NCI-H1417 treated with DMSO at 0.1 percent for 48 hours (cell line): ENCODE measurements around the gene CACHD1.

Experiments used
- DNase-seq: peaks from one replicate; lab custom pipeline; 2025; lab: John Stamatoyannopoulos, UW

CACHD1 gene

DNA sequence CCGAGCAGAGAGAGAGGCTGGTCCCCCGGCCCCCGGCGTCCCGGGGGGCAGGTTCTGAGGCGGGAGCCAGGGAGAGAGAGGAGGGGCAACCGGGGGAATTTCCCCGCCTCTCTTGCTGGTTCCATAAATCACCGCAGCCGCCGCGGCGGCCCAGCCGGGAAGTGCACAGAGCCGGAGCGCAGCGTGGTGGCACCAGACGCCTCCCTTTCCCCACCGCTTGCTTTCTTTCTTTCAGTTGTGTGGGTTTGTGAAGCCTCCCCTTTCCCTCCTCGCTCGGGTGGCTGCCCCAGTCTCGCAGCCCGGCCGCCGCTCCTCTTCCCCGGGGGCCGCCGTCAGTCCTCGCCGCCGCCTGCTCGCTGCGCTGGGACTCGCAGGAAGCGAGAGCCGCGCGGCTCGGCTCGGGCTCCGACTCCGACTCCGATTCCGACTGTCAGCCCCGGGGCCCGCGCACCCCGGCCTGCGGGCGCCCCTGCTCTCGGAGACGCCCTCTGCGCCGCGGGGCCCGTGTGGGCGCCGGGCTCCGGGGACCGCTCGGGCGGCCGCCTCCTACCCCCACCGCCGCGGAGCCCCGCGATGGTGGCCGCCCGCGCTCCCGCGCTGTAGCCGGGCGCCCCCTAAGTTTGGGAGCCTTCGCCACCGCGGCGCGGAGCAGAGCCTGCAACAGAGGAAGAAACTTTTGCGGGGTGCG is at the start of gene CACHD1:
Gene CACHD1, plus strand, starts transcription at position 153 of the 688 bp plus-strand sequence. CDS start 616 bp downstream, outside the sequence.
- no peak for DNase-seq

DNA sequence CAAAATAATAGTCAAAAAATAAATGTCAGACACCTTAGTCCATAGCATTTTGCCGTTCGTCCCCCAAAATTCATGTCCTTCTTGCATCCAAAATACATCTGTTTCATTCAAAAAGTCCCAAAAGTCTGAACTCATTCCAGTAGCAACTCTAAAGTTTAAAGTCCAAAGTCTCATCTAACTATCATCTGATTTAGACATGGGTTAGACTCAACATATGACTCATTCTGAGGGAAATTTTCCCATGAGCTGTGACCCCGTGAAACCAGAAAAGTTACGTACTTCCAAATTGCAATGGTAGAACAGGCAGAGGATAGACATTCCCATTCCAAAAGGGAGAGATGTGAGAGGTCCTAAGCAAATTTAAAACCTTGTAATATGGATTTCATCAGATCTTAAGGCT is 48.6 kb upstream of the CACHD1 start:
- DNase-seq = no peak

DNA sequence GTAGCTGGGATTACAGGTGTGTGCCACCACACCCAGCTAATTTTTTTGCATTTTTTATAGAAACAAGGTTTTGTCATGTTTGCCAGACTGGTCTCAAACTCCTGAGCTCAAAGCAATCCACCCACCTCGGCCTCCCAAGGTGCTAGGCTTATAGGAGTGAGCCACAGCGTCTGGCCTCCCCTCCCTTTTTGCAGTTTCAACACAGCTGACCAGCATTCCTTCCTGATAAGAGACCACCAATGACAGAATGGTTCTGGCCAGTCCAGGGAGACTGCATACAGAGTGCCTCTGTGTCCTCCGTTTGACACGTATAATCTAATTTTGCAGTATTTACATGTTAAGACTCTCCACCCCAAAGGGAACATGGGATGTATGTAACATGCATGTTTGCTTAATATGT is 46.4 kb upstream of the CACHD1 start:
- no peak for DNase-seq

DNA sequence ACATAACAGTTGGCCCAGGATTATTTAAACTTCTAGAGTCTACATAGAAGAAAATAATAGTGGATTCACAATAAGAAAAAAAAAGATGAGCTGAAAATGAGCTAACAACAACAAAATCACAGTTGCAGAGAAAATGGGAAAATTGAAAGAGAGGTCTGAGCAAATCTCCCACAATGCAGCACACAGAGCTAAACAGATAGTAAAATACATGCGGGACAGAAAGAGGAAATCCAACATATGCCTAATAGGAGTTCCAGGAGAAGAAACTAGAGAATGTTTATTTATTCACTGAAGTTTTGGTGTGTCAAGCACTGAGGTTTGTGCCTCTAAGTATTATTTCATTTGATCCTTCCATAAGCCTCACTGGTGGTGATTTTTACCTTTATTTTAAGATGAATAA is 45.5 kb upstream of the CACHD1 start:
- DNase-seq = no peak

DNA sequence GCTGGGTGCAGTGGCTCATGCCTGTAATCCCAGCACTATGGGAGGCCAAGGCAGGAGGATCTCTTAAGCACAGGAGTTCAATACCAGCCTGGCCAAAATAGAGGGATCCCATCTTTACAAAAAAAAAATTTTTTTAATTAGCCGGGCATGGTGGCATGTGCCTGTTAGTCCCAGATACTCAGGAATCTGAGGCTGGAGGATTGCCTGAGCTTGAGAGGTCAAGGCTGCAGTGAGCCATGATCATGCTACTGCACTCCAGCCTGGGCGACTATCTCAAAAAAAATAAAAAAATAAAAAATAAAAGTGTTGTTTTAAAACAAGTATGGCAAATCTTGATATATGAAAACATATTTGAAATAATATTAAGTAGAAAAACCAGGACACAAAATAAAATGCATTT is 44.4 kb upstream of the CACHD1 start:
- no peak for DNase-seq

DNA sequence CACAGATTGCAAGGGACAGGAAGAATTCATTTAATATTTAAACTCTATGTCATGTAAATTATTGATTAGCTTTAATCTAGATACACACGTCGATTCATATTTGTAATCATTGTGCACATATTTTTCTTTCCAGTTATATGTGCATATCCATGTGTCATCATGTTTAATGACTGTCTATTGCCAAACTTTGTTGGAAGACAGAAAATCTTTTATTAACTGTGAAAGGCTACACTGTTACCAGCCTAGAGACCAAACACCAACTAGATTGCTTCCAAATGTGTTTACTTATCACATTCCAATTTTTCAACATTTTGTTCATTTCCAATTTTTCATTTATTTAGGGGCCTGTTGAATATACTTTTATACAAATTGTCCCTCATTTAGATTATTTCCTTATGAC is 43.2 kb upstream of the CACHD1 start:
- DNase-seq = no peak

DNA sequence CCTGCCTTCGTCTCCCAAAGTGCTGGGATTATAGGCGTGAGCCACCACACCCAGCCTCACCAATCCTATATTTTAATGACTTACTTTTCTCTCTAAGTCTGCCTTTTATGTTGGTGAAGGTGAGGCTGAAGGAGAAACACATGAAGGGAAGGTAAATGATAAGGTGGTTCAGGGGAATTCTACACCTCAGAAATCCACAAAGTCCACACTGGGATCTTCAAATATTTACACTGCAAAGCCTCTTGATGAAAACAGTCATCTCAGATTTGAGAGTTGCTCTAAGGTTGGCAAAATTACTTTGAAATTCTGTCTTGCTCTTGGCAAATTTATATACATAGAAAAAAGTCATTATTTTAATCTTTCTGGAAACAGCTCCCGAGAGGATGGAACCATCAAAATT is 42.0 kb upstream of the CACHD1 start:
- no peak for DNase-seq

DNA sequence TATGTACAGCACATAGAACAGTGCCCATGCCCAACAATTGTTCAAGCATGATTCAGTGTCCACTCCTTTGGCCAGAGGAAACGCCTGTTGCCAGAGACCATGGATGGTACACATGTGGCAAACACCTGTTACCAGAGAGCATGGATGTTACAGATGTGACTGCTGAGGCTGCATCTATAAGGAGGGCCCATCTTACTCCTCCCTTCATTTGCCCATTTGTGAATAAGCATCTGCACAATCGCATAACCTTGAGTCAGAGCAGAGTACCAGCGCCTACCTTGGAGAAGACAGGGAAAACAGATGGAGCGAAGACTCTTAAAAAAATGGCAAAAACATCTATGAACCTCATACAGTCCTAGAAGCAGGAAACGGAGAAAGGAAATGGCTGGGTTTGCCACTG is 36.6 kb upstream of the CACHD1 start:
- no peak for DNase-seq

DNA sequence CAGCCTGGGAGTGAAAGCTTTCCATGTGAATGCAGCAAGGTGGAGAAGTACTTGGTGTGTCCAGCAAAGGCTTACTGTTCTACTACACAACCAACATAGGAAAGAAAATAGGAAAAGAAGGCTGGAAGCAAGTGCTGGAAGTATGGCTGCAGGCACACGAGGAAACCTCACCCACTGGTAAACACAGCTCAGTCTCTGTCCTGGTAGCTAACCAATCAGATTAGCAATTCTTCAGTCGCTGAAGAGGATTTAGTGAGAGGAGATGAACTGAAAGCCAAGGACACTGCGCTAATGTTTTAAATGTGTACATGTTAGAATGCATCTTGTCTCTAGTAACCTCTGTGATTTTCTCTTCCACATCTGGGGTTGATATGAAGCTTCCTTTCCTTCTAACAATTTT is 36.2 kb upstream of the CACHD1 start:
- DNase-seq = no peak

DNA sequence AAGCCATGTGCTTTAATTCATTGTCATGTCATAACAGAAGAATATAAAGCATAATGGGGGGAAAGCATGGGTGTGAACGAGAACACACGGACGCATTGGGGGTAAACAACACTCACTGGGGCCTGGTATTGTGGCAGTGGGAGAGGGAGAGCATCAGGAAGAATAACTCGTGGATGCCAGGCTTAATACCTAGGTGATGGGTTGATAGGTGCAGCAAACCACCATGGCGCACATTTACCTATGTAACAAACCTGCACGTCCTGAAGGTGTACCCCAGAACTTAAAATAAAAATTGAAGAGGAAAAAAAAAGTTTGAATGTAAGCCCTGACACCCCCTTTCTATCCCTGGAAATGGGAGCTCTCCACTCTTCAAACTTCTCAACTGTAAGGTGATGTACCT is 34.9 kb upstream of the CACHD1 start:
- DNase-seq = no peak

DNA sequence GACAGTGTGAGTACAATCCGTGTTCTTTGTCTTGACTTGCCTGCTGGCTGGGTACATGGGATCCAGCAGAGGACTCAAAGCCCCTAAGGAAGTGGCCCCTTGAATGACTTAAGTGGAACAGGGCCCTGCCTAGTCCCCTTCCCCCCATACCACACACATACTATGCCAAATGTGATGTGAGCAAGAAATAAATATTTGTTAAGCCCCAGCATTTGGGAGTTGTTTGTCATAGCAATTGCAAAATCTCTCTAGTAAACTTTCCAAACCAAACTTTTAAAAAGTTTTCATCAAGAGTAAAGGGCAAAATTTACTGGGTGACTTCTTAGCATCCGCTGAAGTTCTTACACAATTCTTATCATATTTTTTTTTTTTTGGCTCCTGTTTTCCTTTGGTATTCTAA is 32.5 kb upstream of the CACHD1 start:
- no peak for DNase-seq

DNA sequence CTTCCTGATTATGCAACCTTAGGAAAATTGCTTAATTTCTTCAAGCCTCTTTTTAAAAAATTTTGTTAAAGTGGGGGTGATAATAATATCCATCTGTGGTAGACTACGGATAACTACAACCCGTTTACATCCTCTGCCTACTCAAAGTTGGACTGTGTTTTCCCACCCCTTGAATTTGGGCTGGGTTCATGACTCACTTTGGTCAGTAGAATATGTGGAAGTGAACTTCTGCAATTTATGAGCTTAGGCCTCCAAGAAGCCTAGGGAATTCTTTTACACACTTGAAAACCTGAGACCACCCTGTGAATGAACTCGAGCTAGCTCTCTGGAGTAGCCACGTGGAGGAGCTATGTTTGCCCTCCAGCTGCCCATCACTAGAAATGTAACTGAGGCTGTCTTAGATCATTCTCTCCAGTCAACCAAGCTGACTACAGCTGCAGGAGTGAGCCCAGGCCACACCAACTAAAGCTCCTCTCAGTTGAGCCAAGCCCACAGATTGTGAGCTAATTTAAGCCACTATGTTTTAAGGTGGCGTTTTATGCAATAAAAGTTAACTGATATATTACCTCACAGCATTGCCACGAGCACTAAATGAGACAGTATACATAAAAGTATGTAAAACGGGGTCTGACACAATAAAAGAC is 29.6 kb upstream of the CACHD1 start:
- DNase-seq = no peak

DNA sequence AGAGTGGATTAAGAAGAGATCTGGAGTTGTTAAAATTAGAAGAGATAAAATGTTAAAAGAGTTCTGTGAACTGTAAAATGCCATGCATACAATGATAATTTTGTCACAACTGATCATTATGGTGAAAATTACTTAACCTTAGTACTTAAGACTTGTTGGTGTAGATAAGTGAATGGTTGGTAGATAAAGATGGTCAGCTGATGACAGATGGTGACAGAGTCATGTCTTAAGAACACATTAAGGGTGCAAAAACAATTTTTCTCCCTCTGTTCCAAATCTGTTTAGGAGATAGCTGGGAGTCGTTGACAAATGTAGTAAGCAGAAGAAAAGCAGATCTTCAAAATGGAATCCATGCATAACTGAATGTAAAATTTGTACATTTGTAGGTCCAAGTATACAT is 18.5 kb upstream of the CACHD1 start:
- DNase-seq = no peak

DNA sequence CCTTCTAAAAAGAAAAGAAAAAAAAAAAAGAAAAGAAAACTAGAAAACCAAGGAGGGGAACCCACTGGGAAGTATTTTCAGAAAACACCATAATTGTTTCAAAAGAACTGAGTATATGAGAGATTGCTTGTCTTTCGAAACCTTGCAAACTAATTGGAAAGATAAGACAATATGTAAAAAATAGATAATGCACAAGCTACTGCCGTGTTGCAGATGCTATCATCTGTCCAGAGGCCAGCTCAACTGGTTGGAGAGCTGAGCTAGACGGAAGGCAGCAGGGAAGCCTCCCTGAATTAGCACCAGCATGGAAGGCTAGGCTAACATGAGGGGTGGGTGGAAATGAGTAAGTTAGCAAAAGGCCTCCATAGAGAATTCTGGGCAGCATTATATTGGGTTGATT is 16.2 kb upstream of the CACHD1 start:
- no peak for DNase-seq

DNA sequence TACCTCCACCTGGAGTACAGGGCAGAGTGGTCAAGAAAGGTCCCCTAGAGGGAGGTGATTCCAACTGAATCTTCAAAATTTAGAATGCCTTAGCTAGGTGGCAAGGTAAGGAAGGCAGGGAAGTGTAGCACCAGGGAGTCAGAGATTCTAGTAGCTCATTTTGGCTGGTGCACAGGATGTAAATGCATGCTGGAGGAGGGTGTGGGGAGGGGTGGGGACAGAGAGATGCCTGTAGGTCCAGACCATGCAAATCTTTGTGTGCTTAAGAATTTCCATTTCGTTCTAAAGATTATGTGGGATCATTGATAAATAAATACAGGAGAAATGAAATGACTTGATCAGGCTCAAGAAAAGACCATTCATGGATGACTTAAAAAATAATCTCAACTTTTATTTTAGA is 11.0 kb upstream of the CACHD1 start:
- no peak for DNase-seq

DNA sequence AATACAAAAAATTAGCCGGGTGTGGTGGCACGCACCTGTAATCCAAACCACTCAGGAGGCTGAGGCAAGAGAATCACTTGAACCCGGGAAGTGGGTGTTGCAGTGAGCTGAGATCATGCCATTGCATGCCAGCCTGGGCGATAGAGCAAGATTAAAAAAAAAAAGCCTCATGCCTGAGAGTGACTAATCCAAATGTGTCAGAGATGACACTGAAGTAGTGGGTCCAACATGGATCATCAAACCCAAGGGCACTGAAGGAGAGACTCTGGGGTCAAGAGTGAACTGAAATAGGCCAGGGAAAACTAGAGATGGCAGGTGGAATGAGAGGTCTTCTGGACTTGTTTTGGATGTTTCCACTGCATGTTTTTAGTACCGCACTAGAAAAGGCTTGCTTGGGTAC is 10.2 kb upstream of the CACHD1 start:
- DNase-seq = no peak

DNA sequence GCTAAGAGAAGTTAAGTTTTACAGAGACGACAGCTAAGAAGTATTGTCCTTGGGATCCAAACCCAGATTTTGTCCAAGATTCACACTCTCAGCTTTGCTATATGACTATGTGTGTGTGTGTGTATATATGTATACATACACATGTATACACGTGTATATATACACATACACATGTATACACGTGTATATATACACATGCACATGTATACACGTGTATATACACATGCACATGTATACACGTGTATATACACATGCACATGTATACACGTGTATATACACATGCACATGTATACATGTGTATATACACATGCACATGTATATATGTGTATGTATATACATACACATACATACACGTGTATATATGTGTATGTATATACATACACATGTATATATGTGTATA is 3.9 kb upstream of the CACHD1 start:
- DNase-seq = no peak

DNA sequence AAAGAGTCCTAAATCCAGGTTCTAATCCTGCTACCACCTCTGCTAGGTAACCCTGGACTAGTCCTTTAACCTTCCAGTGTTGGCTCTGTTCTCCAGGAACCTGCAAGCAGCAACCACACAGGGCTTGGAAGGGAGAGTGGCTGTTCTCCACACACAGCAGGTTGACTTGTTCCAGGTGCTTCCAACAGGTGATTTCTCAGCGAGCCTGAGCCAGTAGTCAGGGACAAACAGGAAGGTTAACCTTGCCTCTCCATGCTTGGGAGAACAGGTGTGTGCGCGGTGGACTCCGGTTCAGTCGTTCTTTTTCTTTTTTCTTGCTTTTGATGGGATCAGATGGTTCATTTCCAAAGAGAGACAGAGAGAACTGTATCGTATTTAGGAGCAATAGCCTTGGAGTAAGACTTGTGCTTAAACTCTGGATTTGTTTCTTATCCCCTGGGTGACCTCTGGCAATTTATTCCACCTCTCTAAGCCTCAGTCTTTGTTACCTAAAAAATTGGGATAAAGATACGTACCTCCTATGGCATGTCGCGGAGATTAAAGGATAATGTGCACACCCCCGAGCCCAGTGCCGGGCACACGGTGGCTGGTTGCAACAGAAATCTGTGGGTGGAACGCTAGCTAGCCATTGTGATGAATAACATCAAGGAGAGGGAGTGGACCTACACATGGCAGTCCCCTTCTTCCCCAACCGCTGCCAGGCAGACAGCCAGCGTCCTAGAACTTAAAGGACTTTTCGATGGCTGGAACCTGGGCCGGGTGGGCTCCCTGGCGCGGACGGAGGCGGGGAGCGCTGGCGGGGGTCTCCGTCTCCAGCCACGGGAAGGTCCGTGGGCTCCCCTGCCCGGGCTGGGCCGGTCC is 583 bp upstream of the CACHD1 start:
- no peak for DNase-seq

DNA sequence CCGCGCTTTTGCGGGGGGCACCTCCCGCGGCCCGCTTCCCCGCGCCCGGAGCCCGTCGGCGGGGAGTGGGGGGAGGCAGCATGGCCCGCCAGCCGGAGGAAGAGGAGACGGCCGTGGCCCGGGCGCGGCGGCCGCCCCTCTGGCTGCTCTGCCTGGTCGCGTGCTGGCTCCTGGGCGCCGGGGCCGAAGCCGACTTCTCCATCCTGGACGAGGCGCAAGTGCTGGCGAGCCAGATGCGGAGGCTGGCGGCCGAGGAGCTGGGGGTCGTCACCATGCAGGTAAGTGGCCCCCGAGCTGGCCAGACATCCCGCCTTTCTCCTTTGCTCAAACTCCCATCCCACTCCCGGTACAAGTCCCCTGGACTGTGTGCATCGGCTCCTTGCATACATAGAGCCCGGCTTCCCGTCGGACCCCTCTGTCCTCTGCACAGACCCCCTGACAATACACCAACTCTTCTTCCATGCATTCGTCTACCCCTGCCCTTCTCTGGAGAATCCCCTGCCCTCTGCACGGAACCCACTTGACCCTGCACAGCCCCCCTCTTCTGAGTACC is 812 bp downstream of the CACHD1 start:
- DNase-seq = no peak

DNA sequence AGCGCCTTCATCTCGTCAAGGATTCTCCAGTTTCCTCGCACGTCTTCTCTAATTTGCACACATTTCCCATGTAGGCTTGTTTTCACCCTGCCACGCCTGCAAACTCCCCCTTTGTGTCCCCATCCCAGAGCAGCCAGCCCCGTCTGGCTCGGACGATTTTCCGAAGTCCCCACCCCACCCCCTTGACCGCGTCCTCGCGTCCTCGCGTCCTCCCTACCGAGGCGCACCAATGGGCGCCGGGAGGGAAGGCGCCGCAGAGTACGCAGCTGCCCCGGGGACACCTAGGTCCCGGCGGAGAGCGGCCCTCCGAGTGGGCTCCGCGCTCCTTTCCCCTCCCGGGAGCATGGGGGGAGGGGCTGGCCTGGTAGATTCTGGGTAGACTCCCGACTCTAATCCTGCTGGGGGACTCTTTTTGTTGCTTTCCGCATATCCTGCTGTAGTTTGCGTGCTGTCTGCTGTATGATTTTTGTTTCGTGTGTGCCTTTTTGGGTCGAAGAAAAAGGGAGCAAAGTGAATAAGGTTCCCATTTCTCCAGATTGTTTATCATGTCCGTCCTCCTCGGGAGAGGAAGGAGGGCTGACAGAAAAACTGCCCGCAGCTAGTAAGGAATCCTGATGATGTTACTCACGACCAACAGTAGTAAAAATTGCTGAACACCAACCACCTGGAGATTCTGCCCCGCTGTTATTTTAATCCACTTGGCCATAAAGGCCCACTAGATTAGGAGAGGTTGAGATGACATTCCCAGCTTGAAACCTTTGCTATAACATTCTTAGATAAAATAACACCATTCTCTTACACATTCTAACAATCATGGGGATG is 1.5 kb downstream of the CACHD1 start:
- no peak for DNase-seq

DNA sequence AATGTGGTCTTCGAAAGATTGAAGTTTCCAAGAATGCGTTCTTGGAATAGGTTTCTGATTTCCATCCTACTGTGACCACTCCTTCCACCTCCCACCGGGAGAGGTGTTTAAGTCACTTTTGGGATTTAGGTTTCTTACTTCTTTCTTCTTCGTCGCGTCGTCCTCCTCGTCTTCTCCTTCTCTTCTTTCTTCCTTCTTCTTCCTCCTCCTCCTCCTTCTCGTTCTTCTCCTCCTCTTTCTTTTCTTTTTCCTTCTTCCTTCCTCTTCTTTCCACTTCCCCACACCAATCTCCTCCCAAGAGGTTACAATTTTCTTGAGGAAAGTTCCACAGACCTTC is 2.1 kb downstream of the CACHD1 start:
- no peak for DNase-seq

DNA sequence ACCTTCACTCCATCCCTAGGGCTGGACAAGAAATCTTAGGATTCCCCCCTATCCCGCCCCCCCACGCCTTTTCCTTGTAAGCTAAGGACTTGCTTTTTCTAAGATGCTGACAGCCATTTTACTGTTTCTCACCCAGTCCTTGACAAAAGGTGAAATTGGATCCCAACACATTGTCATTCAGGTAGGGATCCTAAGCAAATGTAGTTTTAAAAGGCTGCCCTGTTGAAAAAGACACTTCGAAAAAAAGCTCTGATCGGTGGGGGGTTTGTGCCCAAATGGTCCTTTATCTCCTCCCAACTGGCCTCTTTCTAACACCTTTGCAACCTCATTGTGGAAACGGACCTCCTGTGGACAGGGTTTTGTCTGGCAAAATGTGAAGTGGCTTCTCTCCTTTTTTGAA is 2.9 kb downstream of the CACHD1 start:
- no peak for DNase-seq
